ENCODE measurements around the gene BHLHE41.

The BHLHE41 gene

DNA sequence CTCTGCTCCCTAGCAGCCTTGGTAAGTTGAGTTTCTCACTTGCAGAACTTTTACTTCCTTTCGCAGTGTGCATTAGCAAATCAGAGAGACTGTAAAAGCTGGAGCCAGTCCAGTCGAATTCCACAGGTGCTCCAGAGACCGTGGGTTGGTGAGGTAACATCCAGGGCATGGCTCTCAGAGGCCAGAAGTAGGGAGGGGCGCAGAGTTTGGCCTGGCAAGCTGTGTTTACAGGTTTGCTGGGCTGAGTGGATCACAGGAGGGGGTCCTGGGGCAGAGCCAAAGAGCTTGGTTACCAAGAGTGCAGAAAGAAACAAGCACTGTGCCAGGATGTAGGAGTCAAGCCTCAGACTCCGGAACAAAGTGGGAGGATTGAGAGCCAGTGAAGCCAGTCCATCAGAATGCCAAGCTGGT, 10.2 kb upstream of the BHLHE41 start:
- no peak for DNase-seq (ENCODE audit: low read depth in 3 of 3, low spot score in 1 of 3)

DNA sequence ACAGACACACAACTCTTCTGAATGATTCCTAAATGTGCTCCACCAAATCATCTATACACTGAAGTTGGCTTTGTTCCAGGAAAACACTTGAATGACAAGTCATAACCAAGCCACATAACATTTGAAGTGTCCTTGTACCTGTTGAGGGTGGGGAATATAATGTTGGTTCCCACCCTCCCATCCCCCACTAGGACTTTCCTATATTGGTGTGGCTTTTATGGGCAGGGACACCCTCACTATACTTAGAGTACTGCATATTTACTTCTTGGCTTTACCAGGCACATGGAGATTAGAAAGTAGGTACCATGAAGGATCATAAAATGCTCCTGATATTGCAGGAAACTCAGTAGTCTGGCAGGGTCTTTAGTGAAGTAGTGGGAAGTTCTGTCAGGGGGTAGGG, 9.7 kb upstream of the BHLHE41 start:
- DNase-seq (ENCODE audit: low read depth in 3 of 3, low spot score in 1 of 3): no peak

DNA sequence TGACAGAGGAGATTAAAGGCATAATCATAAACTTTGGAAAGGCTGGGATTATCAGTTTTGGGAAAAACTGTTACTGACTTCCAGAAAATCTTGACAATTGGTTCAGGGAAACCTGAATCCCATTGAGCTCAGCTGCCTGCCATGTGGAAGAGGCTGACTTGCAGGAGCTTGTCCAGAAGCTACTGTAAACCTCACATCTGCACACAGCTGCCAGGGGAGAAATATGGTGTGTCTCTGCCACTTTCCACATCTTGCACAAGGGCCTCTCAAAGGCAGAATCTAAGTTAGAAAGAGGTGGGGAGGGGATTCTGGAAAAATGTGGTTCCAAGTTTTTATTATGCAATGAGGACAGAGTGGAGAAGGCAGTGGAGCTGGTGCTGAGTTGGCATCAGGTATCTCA, 8.7 kb upstream of the BHLHE41 start:
- no peak for DNase-seq (ENCODE audit: low read depth in 3 of 3, low spot score in 1 of 3)

DNA sequence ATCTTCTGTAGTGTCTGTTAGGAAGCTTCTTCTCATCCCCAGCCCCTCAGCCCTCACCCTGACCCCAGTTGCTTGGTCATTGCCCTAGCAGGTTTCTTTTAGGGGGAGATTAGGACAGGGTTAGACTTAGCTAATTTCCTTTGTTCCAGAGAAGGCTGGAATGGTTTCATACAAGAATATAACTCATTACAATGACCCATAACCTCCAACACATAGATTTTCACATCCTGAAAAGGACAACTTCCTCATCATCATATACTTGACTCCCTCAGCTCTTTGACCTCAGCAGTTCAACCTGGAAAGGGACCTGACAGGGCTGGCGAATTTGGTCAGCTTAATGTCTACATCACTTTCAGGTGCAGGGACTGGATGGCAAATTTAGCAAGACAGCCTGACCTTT, 8.0 kb upstream of the BHLHE41 start:
- no peak for DNase-seq (ENCODE audit: low read depth in 3 of 3, low spot score in 1 of 3)

DNA sequence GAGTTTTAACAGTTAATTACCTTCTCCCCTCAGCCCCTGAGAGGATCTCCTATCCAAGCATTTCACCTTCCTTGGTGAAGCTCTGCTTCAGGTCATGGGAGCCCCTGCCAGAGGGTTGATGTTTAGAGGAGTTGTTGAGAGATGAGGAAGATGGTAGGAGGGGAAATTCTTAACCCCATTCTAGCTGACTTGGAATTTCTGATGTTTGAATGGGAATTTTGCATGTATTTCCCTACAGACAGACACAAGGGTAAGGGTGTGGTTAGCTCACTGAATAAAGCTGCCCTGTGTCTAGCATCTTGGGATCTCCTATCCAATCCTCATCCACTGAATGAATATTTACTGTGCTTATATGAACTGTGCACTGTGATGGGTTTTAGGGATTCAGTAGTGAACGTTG, 7.1 kb upstream of the BHLHE41 start:
- DNase-seq (ENCODE audit: low read depth in 3 of 3, low spot score in 1 of 3): no peak

DNA sequence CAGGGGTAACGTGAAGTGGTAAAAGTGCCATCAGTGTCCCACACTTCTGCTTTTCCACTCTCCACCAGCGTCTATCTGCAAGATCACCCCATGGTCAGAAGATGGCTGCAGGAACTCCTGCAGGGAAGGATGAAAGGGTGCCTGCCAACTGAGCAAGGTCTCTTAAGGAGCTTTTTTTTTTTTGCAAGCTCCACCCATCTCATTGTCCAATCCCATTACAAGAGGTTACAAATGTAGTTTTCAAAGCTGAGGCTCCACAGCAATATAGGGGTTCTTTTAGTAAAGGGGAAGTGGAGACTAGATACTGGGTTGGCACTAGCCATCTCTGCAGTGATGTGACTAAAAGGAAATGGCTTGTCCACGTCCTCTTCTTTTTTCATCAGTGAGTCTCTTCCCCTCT, 5.9 kb upstream of the BHLHE41 start:
- no peak for DNase-seq (ENCODE audit: low read depth in 3 of 3, low spot score in 1 of 3)

DNA sequence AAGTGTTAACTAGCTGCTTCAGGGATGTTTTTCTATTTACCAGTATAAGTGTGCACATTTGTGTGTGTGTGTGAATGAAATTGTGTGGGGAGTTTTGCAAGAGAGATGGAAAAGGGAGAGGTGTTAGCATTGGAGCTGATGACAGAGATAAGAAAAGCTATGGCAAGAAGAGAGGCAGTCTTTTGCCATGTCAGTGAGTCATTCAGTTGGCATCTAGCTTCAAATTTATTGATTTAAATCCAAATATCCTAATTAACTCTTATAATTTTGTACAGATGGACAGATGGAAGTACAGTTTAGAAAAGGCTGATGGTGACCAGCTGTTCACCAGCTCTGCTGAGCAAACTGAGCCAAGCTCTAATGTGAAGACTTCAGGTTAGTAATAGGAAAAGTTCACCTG, 3.3 kb upstream of the BHLHE41 start:
- no peak for DNase-seq (ENCODE audit: low read depth in 3 of 3, low spot score in 1 of 3)

DNA sequence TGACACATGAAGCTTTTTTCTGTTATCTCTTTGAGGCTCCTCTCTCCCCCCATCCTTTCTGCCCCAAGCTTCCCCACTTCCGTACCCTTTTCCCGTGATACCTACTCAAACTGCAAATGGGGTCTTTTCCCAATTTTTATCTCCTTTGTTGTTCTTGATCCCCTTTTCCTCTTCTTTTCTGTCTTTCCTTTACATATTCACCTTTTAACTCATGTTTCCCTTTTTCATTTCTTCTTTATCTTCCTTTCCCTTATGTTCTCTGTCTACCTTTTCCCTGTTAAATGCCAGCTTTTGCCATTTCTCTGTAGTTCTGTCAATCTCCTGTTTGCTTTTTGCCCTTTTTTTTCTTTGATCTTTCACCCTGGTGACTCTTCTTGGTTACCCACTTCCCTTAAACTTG, 2.6 kb upstream of the BHLHE41 start:
- no peak for DNase-seq (ENCODE audit: low read depth in 3 of 3, low spot score in 1 of 3)

DNA sequence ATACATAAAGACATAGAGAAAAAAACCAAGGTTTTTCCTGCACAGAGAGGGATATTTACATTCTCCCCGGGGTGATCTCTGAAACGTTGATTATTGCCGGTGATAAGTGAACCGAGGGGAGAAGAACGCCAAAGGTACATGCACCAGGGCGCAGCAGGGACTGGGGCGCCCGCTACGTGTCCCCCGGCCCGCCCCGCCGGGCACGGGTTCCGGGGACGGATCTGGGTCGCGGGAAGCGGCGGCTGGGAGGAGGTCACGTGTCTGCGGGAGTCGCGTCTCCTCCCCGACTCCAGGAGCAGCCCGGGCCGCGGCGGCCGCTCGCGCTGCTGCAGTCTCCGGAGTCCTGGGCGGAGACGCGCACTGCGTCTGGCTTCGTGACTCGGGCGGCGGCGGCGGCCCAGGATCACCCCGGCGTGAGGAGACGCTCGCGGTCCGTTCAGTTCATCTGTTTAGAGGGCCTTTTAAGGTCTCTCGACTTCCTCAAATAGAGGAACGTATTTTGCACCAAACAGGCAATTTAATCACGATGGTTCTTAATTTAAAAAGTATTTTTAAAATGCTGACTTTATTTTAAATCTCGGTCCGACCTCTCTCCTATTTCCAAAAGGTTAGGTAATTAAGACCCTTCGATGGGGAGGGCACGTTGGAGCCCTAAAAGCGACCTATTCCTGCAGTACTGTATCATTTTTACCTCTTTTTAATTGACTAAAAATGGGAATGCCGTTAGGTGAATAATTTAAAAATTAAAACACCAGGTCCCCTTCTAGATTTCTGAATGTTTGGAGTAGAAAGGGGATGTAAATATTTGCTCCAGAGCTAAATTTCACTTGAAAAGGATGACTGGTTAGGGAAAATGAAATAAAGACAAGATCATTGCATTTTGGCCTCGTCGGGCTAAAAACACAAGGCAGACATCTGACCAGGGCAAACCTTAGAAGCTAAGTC, 1.8 kb upstream of the BHLHE41 start:
- DNase-seq (ENCODE audit: low read depth in 3 of 3, low spot score in 1 of 3): no peak

DNA sequence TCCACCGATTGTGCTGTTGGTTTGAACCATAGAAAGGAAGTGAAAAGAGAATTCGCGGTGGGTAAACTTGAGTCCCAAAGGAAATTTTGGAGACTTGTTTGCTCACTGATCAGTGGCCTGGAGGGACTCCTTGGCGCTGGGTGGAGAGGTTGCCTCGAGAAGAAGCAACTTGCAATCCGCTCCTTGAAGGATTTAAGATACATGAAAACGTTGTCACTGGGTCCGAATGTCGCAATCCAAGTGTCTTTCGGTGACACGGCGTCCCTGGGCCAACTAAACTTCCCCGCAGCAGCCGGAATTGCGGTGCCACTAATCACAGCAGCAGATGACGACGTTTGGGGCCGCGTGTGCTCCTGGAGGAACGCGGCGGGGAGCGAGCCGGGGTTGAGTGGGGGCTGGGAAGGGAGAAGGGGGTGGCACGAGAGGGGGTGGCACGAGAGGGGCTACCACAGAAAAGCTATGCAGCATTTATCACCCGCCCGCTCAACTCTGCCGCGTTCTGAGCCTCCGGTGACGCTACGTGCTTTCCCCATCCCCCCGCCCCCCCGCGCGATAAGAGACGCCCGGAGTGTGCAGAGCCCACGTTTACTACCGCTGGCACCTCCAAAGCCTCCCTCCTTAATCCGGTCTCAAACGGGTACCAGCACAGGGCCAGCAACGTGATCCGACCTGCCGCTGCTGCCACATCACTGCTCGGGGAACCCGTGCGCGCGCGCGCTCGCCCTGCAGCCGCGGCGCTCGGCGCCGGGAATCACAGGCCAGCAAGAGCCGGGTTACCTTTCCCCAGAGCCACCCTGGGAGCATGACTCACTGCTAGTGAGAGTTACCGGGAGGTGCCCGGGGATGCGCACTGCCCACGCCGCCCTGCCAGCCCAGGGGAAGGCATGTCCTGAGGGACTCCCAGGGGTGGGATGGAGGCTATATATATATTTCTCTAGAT, 833 bp upstream of the BHLHE41 start:
- no peak for DNase-seq (ENCODE audit: low read depth in 3 of 3, low spot score in 1 of 3)

DNA sequence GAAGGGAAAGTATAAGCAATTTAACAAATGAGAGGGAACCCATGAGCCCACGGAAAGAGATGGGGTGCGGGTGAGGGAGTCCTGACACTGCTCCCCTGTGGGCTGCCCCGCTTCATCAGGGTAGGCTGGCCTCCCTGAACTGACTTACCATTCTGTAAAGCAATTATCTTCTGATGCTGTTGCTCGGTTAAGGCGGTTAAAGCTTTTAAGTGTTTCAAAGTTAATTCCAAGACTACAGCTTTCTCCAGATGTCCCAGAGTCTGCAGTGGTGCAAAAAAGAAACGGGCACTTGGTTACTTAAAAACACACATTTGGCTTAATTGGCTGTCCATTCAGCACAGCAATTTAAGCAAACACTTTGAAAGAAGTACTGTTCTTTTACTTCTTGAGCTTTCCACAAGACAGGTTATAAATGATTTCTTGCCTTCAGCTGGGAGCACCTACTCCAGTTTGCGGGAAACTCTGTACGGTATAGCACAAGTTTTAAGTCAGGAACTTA, 1.3 kb downstream of the BHLHE41 start:
- DNase-seq (ENCODE audit: low read depth in 3 of 3, low spot score in 1 of 3): no peak

DNA sequence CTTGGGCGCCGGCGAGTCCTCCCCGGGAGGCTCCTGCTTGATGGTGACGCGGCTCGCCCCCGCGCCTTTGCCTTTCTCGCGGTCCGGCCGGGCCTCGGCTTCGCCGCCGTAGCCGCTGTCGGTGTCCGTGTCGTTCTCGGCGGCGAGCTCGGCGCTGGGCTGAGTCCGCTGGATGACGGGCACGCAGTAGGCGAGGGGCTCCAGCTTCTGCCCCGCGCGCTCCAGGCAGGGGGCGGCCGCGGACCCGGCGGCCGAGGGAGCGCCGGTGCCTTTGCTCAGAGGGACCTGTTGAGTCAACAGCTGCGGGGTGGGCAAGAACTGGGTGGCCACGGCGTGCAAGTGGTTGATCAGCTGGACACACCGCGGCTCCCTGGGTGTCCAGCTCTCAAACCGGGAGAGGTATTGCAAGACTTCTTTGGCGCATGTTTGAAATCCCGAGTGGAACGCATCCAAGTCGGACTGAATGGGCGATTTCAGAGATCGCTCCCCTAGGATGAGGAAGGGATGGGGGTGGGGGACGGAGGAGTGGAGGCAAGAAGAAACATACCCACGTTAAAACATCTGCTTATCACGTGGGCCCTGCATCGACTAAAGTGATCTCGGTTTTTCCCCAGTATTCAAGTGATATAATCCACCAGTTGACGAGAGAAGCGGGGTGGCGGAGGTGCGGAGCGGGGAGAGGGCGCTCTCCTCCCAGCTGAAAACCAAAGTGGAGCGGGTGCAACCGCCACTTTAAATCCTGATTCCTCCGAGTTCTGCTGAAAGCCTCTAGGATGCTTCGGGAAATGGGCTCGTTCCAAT, 2.0 kb downstream of the BHLHE41 start:
- DNase-seq (ENCODE audit: low read depth in 3 of 3, low spot score in 1 of 3): no peak

DNA sequence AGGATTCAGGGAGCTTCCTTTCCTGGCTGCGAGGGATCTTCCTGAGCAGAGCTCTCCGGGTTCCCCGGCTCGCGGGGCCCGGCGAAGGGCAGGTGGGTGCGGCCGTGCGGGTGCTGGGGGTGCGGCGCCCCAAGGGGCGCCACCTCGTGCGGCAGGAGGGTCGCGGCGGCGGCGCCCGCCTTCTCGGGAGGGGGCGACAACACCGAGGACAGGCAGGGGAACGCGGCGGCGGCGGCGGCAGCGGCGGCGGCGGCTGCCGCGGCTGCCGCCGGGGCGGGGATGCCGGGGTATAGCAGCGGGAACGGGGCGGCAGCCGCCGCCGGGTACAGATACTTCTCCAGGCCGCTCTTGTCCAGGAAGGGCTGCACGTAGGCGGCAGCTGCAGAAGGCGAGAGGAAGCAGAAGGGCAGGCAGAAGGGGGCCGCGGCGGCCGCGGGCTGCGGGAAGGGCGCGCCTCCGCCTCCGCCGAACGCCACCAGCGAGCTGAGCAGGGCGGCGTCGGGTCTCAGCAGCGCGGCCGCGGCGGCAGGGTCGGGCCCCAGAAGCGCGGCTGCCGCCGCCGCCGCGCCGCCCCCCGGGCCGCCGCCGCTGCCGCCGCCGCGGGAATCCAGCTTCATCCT, 2.7 kb downstream of the BHLHE41 start:
- no peak for DNase-seq (ENCODE audit: low read depth in 3 of 3, low spot score in 1 of 3)

DNA sequence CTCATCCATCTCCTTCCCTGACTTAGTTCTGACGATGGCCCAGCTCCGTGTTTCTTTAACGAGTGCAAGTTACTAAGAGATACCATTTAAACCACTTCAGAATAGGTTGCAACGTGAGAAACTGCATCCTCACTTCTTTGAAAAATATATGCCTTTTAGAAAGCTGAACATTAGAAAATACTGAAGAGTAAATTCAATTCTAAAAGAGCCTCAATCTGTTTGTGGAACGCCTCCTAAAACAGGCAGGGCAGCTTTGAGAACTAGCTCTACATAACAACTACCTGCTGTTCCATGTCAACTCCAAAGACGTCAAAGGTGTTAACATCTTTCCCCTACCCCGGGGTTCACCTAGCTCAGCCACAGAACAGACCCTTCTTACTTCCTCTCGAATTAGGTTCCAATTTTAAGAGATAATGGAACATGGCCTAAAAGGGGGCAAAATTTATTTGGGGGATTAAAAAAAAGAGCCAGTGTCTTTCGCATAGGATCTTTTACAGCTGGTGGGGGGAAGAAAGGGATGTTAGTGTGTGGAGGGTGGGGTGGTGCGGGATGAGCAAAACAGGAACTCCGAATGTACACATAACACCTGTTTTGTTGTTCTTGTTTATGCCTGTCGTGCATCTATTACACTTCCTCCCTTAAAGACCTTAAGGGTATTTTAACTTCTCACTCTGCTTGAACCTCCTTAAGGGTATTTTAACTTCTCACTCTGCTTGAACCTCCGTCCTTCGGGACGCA, 3.3 kb downstream of the BHLHE41 start:
- no peak for DNase-seq (ENCODE audit: low read depth in 3 of 3, low spot score in 1 of 3)

DNA sequence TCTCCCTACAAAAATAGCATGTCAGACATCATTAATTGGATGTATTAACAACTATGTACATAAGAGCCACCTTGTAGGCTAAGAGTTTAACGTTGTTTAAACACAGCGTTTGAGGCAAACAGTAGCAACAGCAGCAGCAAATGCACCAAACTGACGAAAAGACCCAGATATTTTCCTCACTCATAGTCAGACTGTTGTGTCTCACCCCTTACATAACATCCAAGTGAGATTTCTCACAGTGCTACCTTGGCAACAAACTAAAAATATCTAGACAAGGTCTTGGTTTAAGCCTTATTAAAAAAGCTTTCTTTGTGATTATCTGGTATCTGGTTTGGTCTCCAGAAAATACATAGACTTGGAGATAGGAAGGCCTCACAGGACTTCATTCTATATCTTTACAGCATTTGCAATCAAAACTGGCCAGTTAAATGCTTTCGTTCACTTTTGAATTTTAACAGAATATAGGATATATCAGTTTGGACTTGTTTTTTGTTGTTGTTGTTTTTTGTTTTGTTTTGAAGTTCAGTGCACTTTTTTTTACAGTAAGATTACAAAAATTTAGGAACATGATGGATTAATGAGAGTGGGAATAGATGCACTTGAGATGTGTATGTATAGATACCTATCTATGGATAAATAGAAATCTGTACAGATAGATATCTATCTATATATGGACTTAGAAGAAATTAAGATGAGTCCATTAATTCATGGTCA, 4.1 kb downstream of the BHLHE41 start:
- DNase-seq (ENCODE audit: low read depth in 3 of 3, low spot score in 1 of 3): no peak

DNA sequence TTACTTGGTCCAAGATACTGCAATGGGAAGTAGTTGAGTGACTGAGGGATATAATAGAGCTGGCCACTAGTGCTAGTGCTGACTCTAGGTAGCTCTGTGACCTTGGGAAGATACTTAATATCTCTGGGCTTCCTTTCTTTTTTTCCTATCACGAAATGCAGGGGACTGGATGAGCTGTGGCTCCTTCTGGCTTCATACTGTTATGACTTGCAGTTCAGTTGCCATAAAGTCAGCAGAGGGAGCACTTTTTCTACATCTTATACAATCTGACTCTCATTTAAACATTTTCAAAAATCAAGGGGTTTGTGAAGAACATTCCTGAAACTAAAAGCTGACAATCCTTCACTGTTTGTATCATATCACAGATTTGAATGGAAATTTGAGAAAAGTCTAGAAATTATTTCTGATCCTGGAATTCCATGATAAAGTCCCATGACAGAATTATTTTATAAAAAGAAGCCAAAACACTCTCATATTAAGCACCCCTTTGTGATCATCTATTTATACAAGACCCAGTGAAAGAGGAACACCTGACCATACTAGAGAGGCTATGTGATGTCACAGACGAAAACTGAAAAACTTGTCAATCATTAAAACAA, 5.3 kb downstream of the BHLHE41 start:
- DNase-seq (ENCODE audit: low read depth in 3 of 3, low spot score in 1 of 3): no peak

DNA sequence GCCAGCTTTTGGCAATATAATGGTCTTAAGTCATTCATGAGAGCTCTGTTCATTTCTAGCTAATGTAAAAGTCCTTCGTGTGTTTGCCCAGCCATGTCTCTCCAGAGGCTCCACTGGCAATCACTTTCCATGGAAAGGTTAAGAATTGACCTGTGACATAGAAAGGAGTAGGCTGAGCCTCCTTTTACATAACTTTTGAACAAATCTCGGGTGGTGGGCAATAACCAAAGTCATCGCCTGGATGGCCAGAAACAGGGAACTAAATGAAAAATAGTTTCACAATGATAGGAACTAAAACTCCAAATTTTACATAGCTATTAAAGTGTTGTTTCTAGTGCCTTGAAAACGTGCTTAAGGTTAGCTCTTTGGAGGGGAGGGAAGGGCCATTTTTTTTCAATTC, 6.5 kb downstream of the BHLHE41 start:
- DNase-seq (ENCODE audit: low read depth in 3 of 3, low spot score in 1 of 3): no peak

DNA sequence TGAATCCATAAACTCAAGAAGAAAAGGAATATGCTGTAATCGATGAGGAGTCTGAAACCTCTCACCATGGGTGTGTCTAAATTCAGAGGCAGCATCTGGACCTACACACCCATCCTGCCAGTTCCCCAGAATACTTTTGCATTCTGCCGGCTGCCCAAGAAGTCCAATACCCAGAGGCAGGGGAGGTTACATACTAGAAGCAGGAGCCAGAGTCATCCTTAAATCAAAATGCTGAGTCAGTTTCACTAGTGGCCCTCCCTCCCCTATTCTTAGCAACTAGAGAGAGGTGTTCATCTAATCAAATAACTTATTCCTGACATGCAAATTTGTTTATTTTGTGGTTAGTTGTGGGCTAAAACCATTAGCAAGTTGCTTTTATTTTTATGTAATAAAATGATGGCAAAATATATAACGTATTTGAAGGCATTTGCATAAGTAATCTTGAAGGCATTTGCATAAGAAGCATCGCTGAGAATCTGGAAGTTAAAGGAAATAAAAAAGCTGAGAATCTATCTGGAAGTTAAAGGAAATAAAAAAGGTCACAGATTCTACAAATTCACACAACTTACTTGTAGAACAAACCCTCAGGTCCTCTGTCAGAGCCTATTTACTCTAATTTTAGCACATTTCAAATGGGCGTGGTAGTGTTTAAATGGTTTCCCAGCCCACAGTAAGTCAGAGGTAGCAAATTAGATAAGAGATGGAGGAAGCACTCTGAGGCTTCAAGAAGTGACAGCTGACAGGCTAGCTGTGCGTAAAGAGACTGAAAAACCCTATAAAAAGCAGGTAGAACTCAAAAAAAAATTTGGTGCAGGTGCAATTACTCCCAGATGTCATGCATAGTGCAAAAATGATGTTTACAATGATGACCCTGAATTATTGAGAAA, 7.8 kb downstream of the BHLHE41 start:
- no peak for DNase-seq (ENCODE audit: low read depth in 3 of 3, low spot score in 1 of 3)

Data from stimulated activated CD4-positive, alpha-beta T cell treated with anti-CD3 and anti-CD28 coated beads, TNF-alpha, amount 100 ng/mL, for 1 hour (primary cell).